H1 (cell line): ENCODE measurements around the gene HIP1. TPM values are rescaled to one million over a fixed set of nuclear protein-coding genes. Genes with fewer than 3 reads are reported as not detected.

ENCODE experiments used
- CTCF ChIA-PET: fragments of 300-600 bp; sonication (Branson Sonifier 250); formaldehyde crosslinking; loops from one replicate; lab custom pipeline; 2021; ENCODE audit not compliant: partially characterized antibody; lab: Charles Lee
- POLR2A ChIA-PET: fragments of 300-600 bp; sonication (Branson Sonifier 250); formaldehyde crosslinking; loops from one replicate; lab custom pipeline; 2021; ENCODE audit warnings: inconsistent platforms; ENCODE audit not compliant: partially characterized antibody; lab: Charles Lee
- DNase-seq, 2 experiments: peaks; one replicate each; pipeline versions ENCODE4 v3.0.0 to v3.0.0-alpha.2; 2010 to 2022; ENCODE audit warnings: low spot score in 2 of 2, low read depth in 1 of 2, mixed read lengths in 1 of 2
- FAIRE-seq: peaks from 2 replicates; lab custom pipeline; 2011; peaks lifted over from hg19 to GRCh38; lab: Jason Lieb, UNC
- H2AFZ ChIP-seq: 2 replicates; pipeline ENCODE4 v1.8.1; 2012; ENCODE audit warnings: low read length, inconsistent platforms
- H2AK5ac ChIP-seq: 2 replicates; pipeline ENCODE4 v1.6.1; 2013; ENCODE audit warnings: low read depth, low read length
- H2BK120ac ChIP-seq: replicated peaks from 2 replicates; pipeline ENCODE3; 2013; ENCODE audit warnings: low read depth, low read length, inconsistent platforms
- H2BK12ac ChIP-seq: 2 replicates; pipeline ENCODE4 v1.6.1; 2013; ENCODE audit warnings: low read depth, low read length
- H2BK15ac ChIP-seq: 2 replicates; pipeline ENCODE4 v1.6.1; 2013; ENCODE audit warnings: low read length
- H2BK20ac ChIP-seq: 2 replicates; pipeline ENCODE4 v1.6.1; 2013; ENCODE audit warnings: low read length
- H2BK5ac ChIP-seq: 2 replicates; pipeline ENCODE4 v1.6.1; 2013; ENCODE audit warnings: low read depth, low read length
- H3K14ac ChIP-seq: 2 replicates; pipeline ENCODE4 v1.6.1; 2013; ENCODE audit warnings: inconsistent platforms; ENCODE audit not compliant: insufficient read length
- H3K18ac ChIP-seq: 2 replicates; pipeline ENCODE4 v1.6.1; 2013; ENCODE audit warnings: low read length; ENCODE audit errors: extremely low read depth
- H3K23ac ChIP-seq: 2 replicates; pipeline ENCODE4 v1.6.1; 2013; ENCODE audit warnings: inconsistent platforms; ENCODE audit not compliant: insufficient read length
- H3K23me2 ChIP-seq: 2 replicates; pipeline ENCODE4 v1.6.1; 2013; ENCODE audit warnings: low read depth, low read length
- H3K27ac ChIP-seq: 2 replicates; pipeline ENCODE4 v1.6.1; 2011; ENCODE audit warnings: low read depth, low read length, inconsistent platforms
- H3K27me3 ChIP-seq, 4 experiments: replicated peaks in 1 of 4; 1 replicate in 1 of 4; 2 replicates in 3 of 4; pipeline versions ENCODE4 v1.6.1 to v1.8.1; 2011 to 2013; ENCODE audit warnings: low read length in 3 of 4, mild to moderate bottlenecking in 3 of 4, inconsistent platforms in 2 of 4, mixed read lengths in 2 of 4, moderate library complexity in 1 of 4; ENCODE audit not compliant: control insufficient read depth in 3 of 4, insufficient read depth in 3 of 4; ENCODE audit errors: extremely low read depth in 1 of 4
- H3K36me3 ChIP-seq, 4 experiments: 2 replicates each; pipeline versions ENCODE4 v1.6.1 to v1.8.1; 2011 to 2013; ENCODE audit warnings: mild to moderate bottlenecking in 4 of 4, low read length in 3 of 4, moderate library complexity in 2 of 4, control low read depth in 1 of 4, inconsistent platforms in 1 of 4; ENCODE audit not compliant: insufficient read depth in 4 of 4, control insufficient read depth in 2 of 4
- H3K4ac ChIP-seq: replicated peaks from 2 replicates; pipeline ENCODE3; 2013; ENCODE audit warnings: low read length, low read depth, mixed read lengths, inconsistent platforms; ENCODE audit not compliant: insufficient read length
- H3K4me1 ChIP-seq, 4 experiments: replicated peaks in 1 of 4; 1 replicate in 1 of 4; 2 replicates in 3 of 4; pipeline versions ENCODE4 v1.6.1 to v1.8.1; 2011 to 2013; ENCODE audit warnings: low read length in 3 of 4, inconsistent platforms in 2 of 4, mixed read lengths in 1 of 4; ENCODE audit not compliant: insufficient read depth in 4 of 4, control insufficient read depth in 3 of 4
- H3K4me2 ChIP-seq, 2 experiments: 2 replicates each; pipeline versions ENCODE4 v1.6.1 to v1.8.1; 2011 to 2013; ENCODE audit warnings: low read depth in 2 of 2, low read length in 2 of 2, control low read depth in 1 of 2, inconsistent platforms in 1 of 2, mild to moderate bottlenecking in 1 of 2; ENCODE audit not compliant: insufficient read depth in 1 of 2
- H3K4me3 ChIP-seq, 4 experiments: fragments of 200-600, 300-600 bp in 1 of 4; sonication (generic), shearing (Covaris generic), sonication (Bioruptor Twin) in 1 of 4; 2 replicates each; pipeline versions ENCODE4 v1.5.1 to v1.8.1; 2011 to 2016; ENCODE audit warnings: low read length in 4 of 4, low read depth in 3 of 4, control low read depth in 2 of 4, inconsistent platforms in 2 of 4, mild to moderate bottlenecking in 2 of 4, mixed read lengths in 1 of 4, moderate library complexity in 1 of 4; ENCODE audit not compliant: insufficient read depth in 2 of 4; ENCODE audit errors: extremely low read depth in 1 of 4
- H3K56ac ChIP-seq: replicated peaks from 2 replicates; pipeline ENCODE3; 2013; ENCODE audit warnings: low read depth, mild to moderate bottlenecking, mixed read lengths, low read length, inconsistent platforms; ENCODE audit not compliant: insufficient read length
- H3K79me1 ChIP-seq: 2 replicates; pipeline ENCODE4 v1.6.1; 2013; ENCODE audit warnings: low read depth, low read length, control low read depth
- H3K79me2 ChIP-seq, 2 experiments: 2 replicates each; pipeline versions ENCODE4 v1.6.1 to v1.8.1; 2012 to 2013; ENCODE audit warnings: low read length in 2 of 2, mild to moderate bottlenecking in 2 of 2, inconsistent platforms in 1 of 2; ENCODE audit not compliant: insufficient read depth in 2 of 2, control insufficient read depth in 1 of 2
- H3K9ac ChIP-seq, 4 experiments: replicated peaks in 1 of 4; 1 replicate in 1 of 4; 2 replicates in 3 of 4; pipeline versions ENCODE4 v1.6.1 to v1.8.1; 2011 to 2013; ENCODE audit warnings: low read depth in 3 of 4, low read length in 3 of 4, control low read depth in 2 of 4, mild to moderate bottlenecking in 2 of 4, moderate library complexity in 2 of 4, inconsistent platforms in 1 of 4; ENCODE audit errors: extremely low read depth in 1 of 4
- H3K9me3 ChIP-seq, 2 experiments: 2 replicates each; pipeline versions ENCODE4 v1.6.1 to v1.8.1; 2012 to 2013; ENCODE audit warnings: mild to moderate bottlenecking in 2 of 2, moderate library complexity in 2 of 2, control low read depth in 1 of 2, inconsistent platforms in 1 of 2, low read depth in 1 of 2, low read length in 1 of 2, mixed read lengths in 1 of 2; ENCODE audit not compliant: insufficient read depth in 2 of 2
- H4K20me1 ChIP-seq, 2 experiments: replicated peaks in 1 of 2; 2 replicates each; pipeline versions ENCODE3 to v1.8.1; 2011 to 2013; ENCODE audit warnings: inconsistent platforms in 2 of 2, low read length in 2 of 2, mild to moderate bottlenecking in 1 of 2; ENCODE audit not compliant: insufficient read depth in 2 of 2, control insufficient read depth in 1 of 2
- H4K5ac ChIP-seq: 2 replicates; pipeline ENCODE4 v1.6.1; 2013; ENCODE audit warnings: low read length, low read depth, mixed read lengths, inconsistent platforms; ENCODE audit not compliant: insufficient read length
- H4K8ac ChIP-seq: 2 replicates; pipeline ENCODE4 v1.8.0; 2013; ENCODE audit warnings: mild to moderate bottlenecking, moderate library complexity, low read length, inconsistent platforms; ENCODE audit not compliant: insufficient read depth; ENCODE audit errors: extremely low read depth
- H4K91ac ChIP-seq: replicated peaks from 2 replicates; pipeline ENCODE3; 2013; ENCODE audit warnings: low read length, mixed read lengths, inconsistent platforms; ENCODE audit not compliant: insufficient read length
- ATF3 ChIP-seq: IDR thresholded peaks from 2 replicates; pipeline ENCODE4 v1.6.1; 2011; ENCODE audit warnings: low read depth, mild to moderate bottlenecking, low read length; ENCODE audit not compliant: insufficient read depth
- CREB1 ChIP-seq: IDR thresholded peaks from 2 replicates; pipeline ENCODE4 v1.6.1; 2012; ENCODE audit warnings: inconsistent platforms
- CTBP2 ChIP-seq: IDR thresholded peaks from 2 replicates; pipeline ENCODE4 v1.7.0; 2011; ENCODE audit warnings: borderline replicate concordance, mild to moderate bottlenecking, moderate library complexity, mixed read lengths, low read length; ENCODE audit not compliant: insufficient read depth, insufficient read length
- EZH2 ChIP-seq: fragments of 200-600 bp; sonication (generic); IDR thresholded peaks from 2 replicates; pipeline ENCODE4 v1.7.1; 2012; ENCODE audit warnings: low read depth, mild to moderate bottlenecking, moderate library complexity, low read length, inconsistent platforms; ENCODE audit not compliant: severe bottlenecking
- HDAC2 ChIP-seq, 2 experiments: fragments of 300-600 bp in 1 of 2; sonication (generic) in 1 of 2; IDR thresholded peaks; 2 replicates each; pipeline ENCODE4 v1.6.1; 2011 to 2012; ENCODE audit warnings: low read depth in 2 of 2, low read length in 2 of 2, mild to moderate bottlenecking in 2 of 2, moderate library complexity in 2 of 2, borderline replicate concordance in 1 of 2, inconsistent platforms in 1 of 2
- MAFK ChIP-seq: IDR thresholded peaks from 2 replicates; pipeline ENCODE4 v1.6.1; 2012; ENCODE audit warnings: low read depth, mild to moderate bottlenecking, improper control_type of control experiment, low read length
- POLR2A ChIP-seq, 2 experiments: IDR thresholded peaks; 1 replicate in 1 of 2; 2 replicates in 1 of 2; pipeline ENCODE4 v1.6.1; 2011; ENCODE audit warnings: low read depth in 2 of 2, low read length in 2 of 2, mild to moderate bottlenecking in 2 of 2; ENCODE audit errors: control extremely low read depth in 1 of 2
- RBBP5 ChIP-seq: IDR thresholded peaks from 2 replicates; pipeline ENCODE4 v1.7.1; 2012; ENCODE audit warnings: low read depth, mild to moderate bottlenecking, inconsistent platforms, low read length, moderate library complexity, borderline replicate concordance
- SIN3A ChIP-seq, 2 experiments: IDR thresholded peaks in 1 of 2; conservative IDR thresholded peaks in 1 of 2; 2 replicates each; pipeline ENCODE4 v1.6.1; 2011 to 2012; ENCODE audit warnings: low read length in 2 of 2, improper control_type of control experiment in 1 of 2, low read depth in 1 of 2, mild to moderate bottlenecking in 1 of 2
- SIRT6 ChIP-seq: IDR thresholded peaks from one replicate; pipeline ENCODE4 v1.7.1; 2012; ENCODE audit warnings: low read length, inconsistent platforms
- SIX5 ChIP-seq: IDR thresholded peaks from 2 replicates; pipeline ENCODE4 v1.6.1; 2011; ENCODE audit warnings: mild to moderate bottlenecking, low read depth, low read length
- TEAD4 ChIP-seq: IDR thresholded peaks from 2 replicates; pipeline ENCODE4 v1.6.1; 2012; ENCODE audit warnings: low read depth, low read length, inconsistent platforms, mixed read lengths
- USF2 ChIP-seq: IDR thresholded peaks from 2 replicates; pipeline ENCODE4 v1.6.1; 2011; ENCODE audit warnings: low read length, improper control_type of control experiment
- WGBS, 2 experiments: shearing (Covaris generic) in 1 of 2; methylation state at CpG; one replicate each; pipeline versions ENCODE4 v1.1.6 to v1.1.7; 2013 to 2015; ENCODE audit warnings: low lambda C conversion rate in 2 of 2, mixed read lengths in 2 of 2, inconsistent platforms in 1 of 2, low coverage in 1 of 2, missing lambda C conversion rate in 1 of 2; ENCODE audit not compliant: insufficient replicate concordance in 2 of 2, insufficient coverage in 1 of 2, insufficient read length in 1 of 2; ENCODE audit errors: extremely low coverage in 1 of 2, missing lambda C conversion rate in 1 of 2; 5-methylcytosine and 5-hydroxymethylcytosine counted together
- polyA plus RNA-seq, 7 experiments: library from polyadenylated mRNA; depleted of rRNA in 3 of 7; stranded (reverse) in 5 of 7; unstranded in 2 of 7; fragments of >200 nt in 5 of 7; fragments of 200-250 nt in 2 of 7; gene quantifications; 1 replicate in 5 of 7; 2 replicates in 1 of 7; 4 replicates in 1 of 7; pipeline versions ENCODE4 v1.2.1 to v1.2.3, GENCODE V29; 2011 to 2013; ENCODE audit warnings: missing spikeins in 2 of 7, mixed read lengths in 2 of 7
- total RNA-seq: library from RNA; stranded (reverse); fragmentation: NEBNext Ultra II Directional; extraction: Animal tissue kit (Norgen Biotek cat#: 25700); gene quantifications from 2 replicates; pipeline ENCODE4 v1.2.1, GENCODE V29; 2021

The HIP1 gene
- total and polyA plus RNA-seq, 2 of the 8 experiments (the other 6 are each of a cell fraction or from before 2014, with no cell fraction given): 51.8 to 108 TPM

GRCh38 chr7:75656740-75657139 lies 82.0 kb downstream of the HIP1 start:
- Histone ChIP-seq H3K9me3 (no peaks in the 10 kb centered on the region), H4K5ac (no peak overlapping the region), H2BK120ac (no peak overlapping the region), H2BK20ac (no peak overlapping the region), H3K18ac (no peak overlapping the region), H3K79me1 (no peaks in the 10 kb centered on the region), H3K23me2 (no peaks in the 10 kb centered on the region), H3K56ac (no peak overlapping the region), H4K91ac (no peak overlapping the region), H3K9ac (no peak overlapping the region), H4K20me1 (peaks cover 0 to 1% of the 10 kb centered on the region in 2 experiments), H3K4me2 (no peak overlapping the region), H3K27me3 (no peaks in the 10 kb centered on the region), H3K4ac (no peak overlapping the region), H2BK15ac (no peak overlapping the region), H2AFZ (no peak overlapping the region), H2BK12ac (no peak overlapping the region), H3K14ac (no peak overlapping the region), H2AK5ac (no peak overlapping the region), H2BK5ac (no peak overlapping the region), H4K8ac (no peak overlapping the region), H3K27ac (no peak overlapping the region), H3K79me2 (no peaks in the 10 kb centered on the region), H3K36me3 (no peaks in the 10 kb centered on the region), H3K4me3 (no peak overlapping the region), H3K23ac (no peak overlapping the region), H3K4me1 (peaks cover 0 to 4% (median 0%) of the 10 kb centered on the region in 4 experiments; a peak in 2 of 7 replicates)
- ChIA-PET POLR2A (no interaction called here), CTCF (no interaction called here)
- FAIRE-seq (no peak), DNase-seq (no peak)
- 93% methylated on average over 7 of the region's 7 CpGs; no CpG with 5 or more reads in 1 of the 2 experiments for WGBS, 2 experiments
- TF ChIP-seq RBBP5 (no peak), SIN3A (conservative IDR thresholded peaks at IDR 0.05 in 1 of 2, IDR thresholded peaks at IDR 0.05 in 1 of 2; ENCODE audit: low read depth in 1 of 2, low read length in 2 of 2) (no peak), POLR2A (IDR thresholded peaks at IDR 0.05; ENCODE audit: control extremely low read depth in 1 of 2, low read depth in 2 of 2, low read length in 2 of 2) (no peak), MAFK (no peak), HDAC2 (IDR thresholded peaks at IDR 0.05; ENCODE audit: borderline replicate concordance in 1 of 2, low read depth in 2 of 2, low read length in 2 of 2) (no peak), TEAD4 (no peak), SIRT6 (no peak), SIX5 (no peak), CREB1 (no peak), EZH2 (no peak), ATF3 (no peak), USF2 (no peak), CTBP2 (no peak)
